IMR-90 (cell line): ENCODE measurements around the gene HNRNPAB. TPM values are rescaled to one million over a fixed set of nuclear protein-coding genes. Genes with fewer than 3 reads are reported as not detected.

Source experiments
- ATAC-seq: fragments of 200-7000 bp; cut with Tn5 transposase; 2 replicates; pipeline ENCODE4 v1.9.1; 2020; ENCODE audit warnings: low read depth, mild to moderate bottlenecking, moderate library complexity
- BruUV-seq: library from RNA; stranded (reverse); fragments of 400-500 nt; replicated peaks from 2 replicates; lab custom pipeline; 2021; lab: Mats Ljungman, UMichigan
- CTCF ChIA-PET: fragments of 300-600 bp; formaldehyde crosslinking; extraction: SDS; loops from one replicate; lab custom pipeline; 2021; ENCODE audit warnings: antibody characterized with exemption; lab: Yijun Ruan, JAX
- POLR2A ChIA-PET: fragments of 300-600 bp; sonication (Branson Sonifier 250); formaldehyde crosslinking; loops from one replicate; lab custom pipeline; 2022; ENCODE audit warnings: antibody characterized with exemption; ENCODE audit not compliant: unreplicated experiment; lab: Charles Lee
- DNase-seq: peaks from one replicate; pipeline ENCODE4 v3.0.0; 2013
- H2AFZ ChIP-seq: replicated peaks from 2 replicates; pipeline ENCODE3; 2013; ENCODE audit warnings: low read length, mild to moderate bottlenecking; ENCODE audit not compliant: poor library complexity
- H2AK5ac ChIP-seq: 2 replicates; pipeline ENCODE4 v1.6.1; 2013; ENCODE audit warnings: low read depth, low read length, inconsistent platforms
- H2AK9ac ChIP-seq: replicated peaks from 2 replicates; pipeline ENCODE3; 2013; ENCODE audit warnings: mild to moderate bottlenecking, low read depth, low read length, moderate library complexity; ENCODE audit not compliant: poor library complexity
- H2BK120ac ChIP-seq: 2 replicates; pipeline ENCODE4 v1.6.1; 2013; ENCODE audit warnings: low read depth, low read length, inconsistent platforms
- H2BK15ac ChIP-seq: 3 replicates; pipeline ENCODE4 v1.6.1; 2013; ENCODE audit warnings: low read depth, low read length, inconsistent platforms
- H2BK20ac ChIP-seq: 2 replicates; pipeline ENCODE4 v1.6.1; 2013; ENCODE audit warnings: low read depth, mild to moderate bottlenecking, inconsistent platforms, low read length, moderate library complexity
- H2BK5ac ChIP-seq: 2 replicates; pipeline ENCODE4 v1.6.1; 2013; ENCODE audit warnings: mild to moderate bottlenecking, low read depth, low read length, inconsistent platforms; ENCODE audit not compliant: poor library complexity, severe bottlenecking
- H3K14ac ChIP-seq: replicated peaks from 2 replicates; pipeline ENCODE4 v1.6.1; 2013; ENCODE audit warnings: low read depth, low read length, inconsistent platforms
- H3K18ac ChIP-seq: 2 replicates; pipeline ENCODE4 v1.6.1; 2013; ENCODE audit warnings: low read depth, low read length, control low read depth
- H3K23ac ChIP-seq: 2 replicates; pipeline ENCODE4 v1.6.1; 2013; ENCODE audit warnings: low read depth, low read length, inconsistent platforms
- H3K27ac ChIP-seq: 2 replicates; pipeline ENCODE4 v1.5.1; 2013; ENCODE audit warnings: mild to moderate bottlenecking, control low read depth, low read length; ENCODE audit not compliant: insufficient read depth
- H3K27me3 ChIP-seq: 2 replicates; pipeline ENCODE4 v1.6.1; 2013; ENCODE audit warnings: low read length; ENCODE audit not compliant: control insufficient read depth, insufficient read depth
- H3K36me3 ChIP-seq: 2 replicates; pipeline ENCODE4 v1.6.1; 2013; ENCODE audit warnings: low read length, mixed read lengths; ENCODE audit not compliant: control insufficient read depth, insufficient read depth
- H3K4ac ChIP-seq: 2 replicates; pipeline ENCODE4 v1.6.1; 2013; ENCODE audit warnings: low read depth, low read length, inconsistent platforms
- H3K4me1 ChIP-seq: 2 replicates; pipeline ENCODE4 v1.6.1; 2013; ENCODE audit warnings: low read length, mixed read lengths; ENCODE audit not compliant: control insufficient read depth, insufficient read depth
- H3K4me2 ChIP-seq: 2 replicates; pipeline ENCODE4 v1.6.1; 2013; ENCODE audit warnings: low read depth, mild to moderate bottlenecking, control low read depth, low read length, moderate library complexity
- H3K4me3 ChIP-seq: 2 replicates; pipeline ENCODE4 v1.5.1; 2013; ENCODE audit warnings: low read depth, mild to moderate bottlenecking, control low read depth, low read length, moderate library complexity; ENCODE audit not compliant: insufficient read depth
- H3K56ac ChIP-seq: 2 replicates; pipeline ENCODE4 v1.6.1; 2013; ENCODE audit warnings: low read length, inconsistent platforms; ENCODE audit not compliant: insufficient read depth; ENCODE audit errors: extremely low read depth
- H3K79me1 ChIP-seq, 2 experiments: 2 replicates each; pipeline ENCODE4 v1.6.1; 2013; ENCODE audit warnings: low read length in 2 of 2, inconsistent platforms in 1 of 2, low read depth in 1 of 2
- H3K9ac ChIP-seq: 2 replicates; pipeline ENCODE4 v1.6.1; 2013; ENCODE audit warnings: low read depth, low read length, control low read depth
- H3K9me1 ChIP-seq: 2 replicates; pipeline ENCODE4 v1.6.1; 2013; ENCODE audit warnings: low read length, inconsistent platforms; ENCODE audit not compliant: insufficient read depth
- H3K9me3 ChIP-seq: 2 replicates; pipeline ENCODE4 v1.6.1; 2013; ENCODE audit warnings: low read length; ENCODE audit not compliant: control insufficient read depth, insufficient read depth
- H4K20me1 ChIP-seq: 2 replicates; pipeline ENCODE4 v1.6.1; 2013; ENCODE audit warnings: low read length, inconsistent platforms; ENCODE audit not compliant: insufficient read depth
- H4K5ac ChIP-seq: 2 replicates; pipeline ENCODE4 v1.6.1; 2013; ENCODE audit warnings: mild to moderate bottlenecking, low read depth, low read length, control low read depth
- H4K8ac ChIP-seq, 2 experiments: 2 replicates each; pipeline ENCODE4 v1.6.1; 2013; ENCODE audit warnings: low read depth in 2 of 2, low read length in 2 of 2, control low read depth in 1 of 2, inconsistent platforms in 1 of 2
- H4K91ac ChIP-seq: 2 replicates; pipeline ENCODE4 v1.6.1; 2013; ENCODE audit warnings: low read depth, low read length, inconsistent platforms; ENCODE audit not compliant: insufficient read depth
- BHLHE40 ChIP-seq: fragments of 150-350 bp; IDR thresholded peaks from 2 replicates; pipeline ENCODE4 v1.6.1; 2016; ENCODE audit warnings: mild to moderate bottlenecking, low read depth, low read length
- CEBPB ChIP-seq: IDR thresholded peaks from 2 replicates; pipeline ENCODE4 v1.6.1; 2012; ENCODE audit warnings: low read depth, low read length, improper control_type of control experiment
- CHD1 ChIP-seq: IDR thresholded peaks from 2 replicates; pipeline ENCODE4 v1.6.1; 2012; ENCODE audit warnings: low read depth, low read length, improper control_type of control experiment
- CTCF ChIP-seq: conservative IDR thresholded peaks from 2 replicates; pipeline ENCODE4 v1.5.1; 2012; ENCODE audit warnings: mild to moderate bottlenecking, low read depth, low read length, improper control_type of control experiment
- ELK1 ChIP-seq: fragments of 150-350 bp; IDR thresholded peaks from 2 replicates; pipeline ENCODE4 v1.6.1; 2016; ENCODE audit warnings: low read depth, mild to moderate bottlenecking, low read length, moderate library complexity, borderline replicate concordance
- FOS ChIP-seq: fragments of 150-350 bp; IDR thresholded peaks from 2 replicates; pipeline ENCODE4 v1.6.1; 2016; ENCODE audit warnings: low read depth, low read length
- MAFK ChIP-seq: IDR thresholded peaks from 2 replicates; pipeline ENCODE4 v1.6.1; 2012; ENCODE audit warnings: low read depth, low read length, improper control_type of control experiment
- MAZ ChIP-seq: IDR thresholded peaks from 2 replicates; pipeline ENCODE4 v1.6.1; 2012; ENCODE audit warnings: low read depth, mild to moderate bottlenecking, low read length, improper control_type of control experiment, moderate library complexity, borderline replicate concordance
- MXI1 ChIP-seq: IDR thresholded peaks from 2 replicates; pipeline ENCODE4 v1.6.1; 2012; ENCODE audit warnings: low read depth, mild to moderate bottlenecking, low read length, moderate library complexity, borderline replicate concordance
- NFE2L2 ChIP-seq: fragments of 150-350 bp; IDR thresholded peaks from 2 replicates; pipeline ENCODE4 v1.6.1; 2016; ENCODE audit warnings: low read depth, mild to moderate bottlenecking, low read length
- POLR2A ChIP-seq: IDR thresholded peaks from 2 replicates; pipeline ENCODE4 v1.6.1; 2012; ENCODE audit warnings: mild to moderate bottlenecking, low read depth, low read length
- RAD21 ChIP-seq: IDR thresholded peaks from 2 replicates; pipeline ENCODE4 v1.6.1; 2012; ENCODE audit warnings: low read length, improper control_type of control experiment
- RCOR1 ChIP-seq: IDR thresholded peaks from 2 replicates; pipeline ENCODE4 v1.6.1; 2012; ENCODE audit warnings: mild to moderate bottlenecking, low read length, improper control_type of control experiment; ENCODE audit not compliant: insufficient replicate concordance
- RFX5 ChIP-seq: IDR thresholded peaks from 2 replicates; pipeline ENCODE4 v1.8.0; 2012; ENCODE audit warnings: low read depth, mild to moderate bottlenecking, low read length, moderate library complexity
- SMC3 ChIP-seq: fragments of 150-350 bp; IDR thresholded peaks from 2 replicates; pipeline ENCODE4 v1.6.1; 2016; ENCODE audit warnings: low read depth, mild to moderate bottlenecking, antibody characterized with exemption, low read length, moderate library complexity
- USF2 ChIP-seq: fragments of 150-350 bp; IDR thresholded peaks from 2 replicates; pipeline ENCODE4 v1.6.1; 2017; ENCODE audit warnings: mild to moderate bottlenecking, antibody characterized with exemption, low read length, low read depth
- WGBS, 2 experiments: methylation state at CpG; one replicate each; pipeline versions ENCODE4 v1.1.5 to v1.1.7; 2013; ENCODE audit warnings: missing lambda C conversion rate in 2 of 2; ENCODE audit not compliant: insufficient read length in 1 of 2; ENCODE audit errors: extremely low coverage in 2 of 2; 5-methylcytosine and 5-hydroxymethylcytosine counted together
- dilution Hi-C: fragments of 300-500 bp; cut with HindIII; formaldehyde crosslinking; loops from one replicate; pipeline ENCODE4 v1.14.3; 2018; ENCODE audit warnings: low sequenced_read_pairs; ENCODE audit not compliant: unreplicated experiment
- in situ Hi-C: fragments of 300-500 bp; cut with MboI; formaldehyde crosslinking; loops from 3 replicates; pipeline ENCODE4 v1.14.3; 2019; ENCODE audit warnings: low sequenced_read_pairs, inconsistent platforms, mixed read lengths
- intact Hi-C: fragments of 100-400 bp; cut with micrococcal nuclease; formaldehyde crosslinking; loops from 2 replicates; pipeline ENCODE4 v1.10.0; 2022
- polyA plus RNA-seq, 3 experiments: library from polyadenylated mRNA; depleted of rRNA; stranded (reverse); fragments of >200 nt; gene quantifications; 2 replicates each; pipeline ENCODE4 v1.2.3, GENCODE V29; 2012; ENCODE audit warnings: low replicate concordance in 1 of 3
- total RNA-seq: library from RNA; depleted of rRNA; stranded (reverse); fragments of >200 nt; gene quantifications from 2 replicates; pipeline ENCODE4 v1.2.3, GENCODE V29; 2012

HNRNPAB gene
- total and polyA plus RNA-seq, 2 of the 4 experiments (the other 2 are of a cell fraction) = 32.1 to 128 TPM

- H4K8ac ChIP-seq = peak overlapping the region in 1 of 2 experiments; percentile 63; a peak in 1 of 4 replicates
- no peak overlapping the region for H2BK5ac ChIP-seq
- in situ Hi-C loops (no loop called here), dilution Hi-C loops (no loop called here), intact Hi-C loops (no loop called here)
- no peaks in the 10 kb centered on the region for H4K20me1 ChIP-seq
- TF ChIP-seq MAFK (peak; percentile 78), CEBPB (no peak), CTCF (no peak), FOS (peak; percentile 40; the same call in 1 of the 2 replicates), BHLHE40 (no peak), MAZ (no peak), CHD1 (no peak), RCOR1 (no peak), MXI1 (no peak), RAD21 (no peak), SMC3 (no peak), ELK1 (no peak), USF2 (no peak), POLR2A (no peak), RFX5 (no peak), NFE2L2 (no peak)
- H2AK9ac ChIP-seq = no peak overlapping the region
- ChIA-PET POLR2A (no interaction called here), CTCF (no interaction called here)
- H3K4me3 ChIP-seq = no peak overlapping the region
- H2AK5ac ChIP-seq = no peak overlapping the region
- 6% methylated on average over 3 of the region's 6 CpGs; no CpG with 5 or more reads in 1 of the 2 experiments for WGBS, 2 experiments
- H3K79me1 ChIP-seq = no peaks in the 10 kb centered on the region
- no peak overlapping the region for H3K4ac ChIP-seq
- no peak overlapping the region for H3K18ac ChIP-seq
- peak overlapping the region; percentile 44; the same call in 1 of the 2 replicates for H3K27ac ChIP-seq
- H4K5ac ChIP-seq = no peak overlapping the region
- no peaks in the 10 kb centered on the region for H3K9me3 ChIP-seq
- peak; percentile 86 for ATAC-seq
- no peak overlapping the region; the same call in 1 of the 2 replicates for H3K9ac ChIP-seq
- no peak overlapping the region for H2BK15ac ChIP-seq
- H3K23ac ChIP-seq = no peak overlapping the region
- peak overlapping the region; percentile 91 for H3K4me2 ChIP-seq
- H3K36me3 ChIP-seq = no peaks in the 10 kb centered on the region
- no peaks in the 10 kb centered on the region for H3K27me3 ChIP-seq
- H2AFZ ChIP-seq = no peak overlapping the region
- DNase-seq = peak; percentile 60
- H3K56ac ChIP-seq = no peak overlapping the region
- no peaks in the 10 kb centered on the region for H3K9me1 ChIP-seq
- H3K14ac ChIP-seq = no peak overlapping the region
- peaks cover 5% of the 10 kb centered on the region for H3K4me1 ChIP-seq
- H4K91ac ChIP-seq = no peak overlapping the region
- no TSS peak for BruUV-seq
- no peak overlapping the region for H2BK20ac ChIP-seq
- no peak overlapping the region for H2BK120ac ChIP-seq
Observed at GRCh38 chr5:178186427-178186826, 17.9 kb upstream of the HNRNPAB start.
